Psoas muscle (tissue), 8 donors: ENCODE results near the gene COL9A3. TPM values are rescaled to one million over a fixed set of nuclear protein-coding genes. Genes with fewer than 3 reads are reported as not detected.

Source experiments
- ATAC-seq, 4 donors: fragments of 200-7000 bp; cut with Tn5 transposase; one replicate each; pipeline ENCODE4 v1.9.1; 2020; ENCODE audit warnings: moderate library complexity in 3 of 4, mild to moderate bottlenecking in 2 of 4
- DNase-seq, 2 donors: peaks; one replicate each; pipeline ENCODE4 v3.0.0-alpha.2; 2020
- H3K27ac ChIP-seq: fragments of 200-600 bp; one replicate; pipeline ENCODE4 v1.8.0; 2022
- H3K27me3 ChIP-seq, 3 donors: fragments of 200-600 bp in 1 of 3; one replicate each; pipeline versions ENCODE4 v1.6.1 to v1.8.0; 2013 to 2022; ENCODE audit warnings: low read length in 2 of 3, mild to moderate bottlenecking in 2 of 3, moderate library complexity in 1 of 3; ENCODE audit not compliant: insufficient read depth in 3 of 3
- H3K36me3 ChIP-seq, 2 donors: fragments of 200-600 bp in 1 of 2; one replicate each; pipeline versions ENCODE4 v1.6.1 to v1.8.0; 2013 to 2022; ENCODE audit warnings: low read depth in 1 of 2, mild to moderate bottlenecking in 1 of 2, moderate library complexity in 1 of 2; ENCODE audit not compliant: insufficient read depth in 1 of 2
- H3K4me1 ChIP-seq: fragments of 200-600 bp; one replicate; pipeline ENCODE4 v1.8.0; 2022
- H3K4me3 ChIP-seq: fragments of 200-600 bp; one replicate; pipeline ENCODE4 v1.8.0; 2022; ENCODE audit warnings: mild to moderate bottlenecking
- H3K9me3 ChIP-seq: fragments of 200-600 bp; one replicate; pipeline ENCODE4 v1.8.0; 2022
- CTCF ChIP-seq: fragments of 200-600 bp; IDR thresholded peaks from one replicate; pipeline ENCODE4 v1.8.0; 2022; ENCODE audit warnings: antibody characterized with exemption
- WGBS, 3 donors: extraction: QIAGEN DNeasy Blood & Tissue Kit; methylation state at CpG; one replicate each; pipeline versions ENCODE4 v1.1.6 to v1.1.7; 2013; 5-methylcytosine and 5-hydroxymethylcytosine counted together
- intact Hi-C, 2 donors: fragments of 100-400 bp; cut with DNase I; formaldehyde crosslinking; loops; one replicate each; pipeline versions ENCODE4 v1.11.0 to v1.14.2; 2022
- polyA plus RNA-seq, 3 donors: library from polyadenylated mRNA; stranded (reverse); fragments of 200-250 nt; gene quantifications; one replicate each; pipeline ENCODE4 v1.2.3, GENCODE V29; 2013
- total RNA-seq, 4 donors: library from RNA; stranded (reverse); fragmentation: NEBNext Ultra II Directional in 2 of 4; extraction: Animal tissue kit (Norgen Biotek cat#: 25700) in 2 of 4; gene quantifications; one replicate each; pipeline versions ENCODE4 v1.2.1 to v1.2.4, GENCODE V29; 2021 to 2023
- donor health status: healthy with polysubstance abuse.
- donor health status: DM: no; HTN: no; CAD: no; lungs with moderate emphysema.
- donor health status: Bipolar disorder and iron deficiency.
- donor health status: healthy.
- donor health status: DM: yes; HTN: yes; CAD: no.
- donor health status: DM: no; HTN: no; CAD: no.
- donor health status: DM: no; HTN: no; CAD: no.
- donor health status: DM: yes; HTN: yes; CAD: no.

COL9A3 gene
- total and polyA plus RNA-seq, 7 donors: 0.27 to 0.86 (median 0.59) TPM; not detected in 1

- H3K27me3 ChIP-seq: peaks cover 0 to 31% (median 3%) of the 10 kb centered on the region in 3 donors
- no peak for DNase-seq
- intact Hi-C loops: no loop called here
- WGBS, 3 donors: 87 to 95% (median 92%) methylated on average over 9 of the region's 9 CpGs
- H3K4me3 ChIP-seq: no peak overlapping the region
- peaks cover 6% of the 10 kb centered on the region for H3K4me1 ChIP-seq
- ATAC-seq: no peak
- H3K27ac ChIP-seq: no peak overlapping the region
- no peaks in the 10 kb centered on the region for H3K9me3 ChIP-seq
- no peak for TF ChIP-seq CTCF
- no peaks in the 10 kb centered on the region for H3K36me3 ChIP-seq
Measured at GRCh38 chr20:62778058-62778457, 38.8 kb upstream of the COL9A3 start.

GRCh38 chr20:62778601-62779416 lies 38.0 kb upstream of the COL9A3 start:
- no peak overlapping the region for H3K4me3 ChIP-seq
- intact Hi-C loops: no loop called here
- no peaks in the 10 kb centered on the region for H3K9me3 ChIP-seq
- no peaks in the 10 kb centered on the region for H3K36me3 ChIP-seq
- H3K27me3 ChIP-seq: peaks cover 0 to 25% (median 3%) of the 10 kb centered on the region in 3 donors
- DNase-seq (no peak), ATAC-seq (no peak)
- 79 to 81% (median 80%) methylated on average over 23 to 24 of the region's 24 CpGs for WGBS, 3 donors
- H3K27ac ChIP-seq: no peak overlapping the region
- no peak for TF ChIP-seq CTCF
- peaks cover 10% of the 10 kb centered on the region for H3K4me1 ChIP-seq

GRCh38 chr20:62779417-62779685 lies 37.5 kb upstream of the COL9A3 start:
- TF ChIP-seq CTCF: no peak
- 89 to 94% (median 90%) methylated on average over 7 of the region's 7 CpGs for WGBS, 3 donors

GRCh38 chr20:62780204-62780603 lies 36.6 kb upstream of the COL9A3 start:
- H3K9me3 ChIP-seq: no peaks in the 10 kb centered on the region
- no peak overlapping the region for H3K4me3 ChIP-seq
- no peak for TF ChIP-seq CTCF
- ATAC-seq (no peak), DNase-seq (no peak)
- intact Hi-C loops: no loop called here
- peaks cover 0 to 22% (median 3%) of the 10 kb centered on the region in 3 donors for H3K27me3 ChIP-seq
- no peaks in the 10 kb centered on the region for H3K36me3 ChIP-seq
- no peak overlapping the region for H3K27ac ChIP-seq
- H3K4me1 ChIP-seq: peaks cover 10% of the 10 kb centered on the region
- 64 to 72% (median 69%) methylated on average over 20 of the region's 20 CpGs for whole genome bisulfite sequencing, 3 donors

More at GRCh38 chr20:62779417-62779685, 37.5 kb upstream of the COL9A3 start:
- Histone ChIP-seq H3K36me3 (no peaks in the 10 kb centered on the region), H3K4me1 (peaks cover 10% of the 10 kb centered on the region), H3K4me3 (no peak overlapping the region), H3K27me3 (peaks cover 0 to 23% (median 3%) of the 10 kb centered on the region in 3 donors), H3K27ac (no peak overlapping the region), H3K9me3 (no peaks in the 10 kb centered on the region)
- no peak for ATAC-seq
- intact Hi-C loops: no loop called here
- DNase-seq: no peak

- ATAC-seq: no peak
- intact Hi-C loops: no loop called here
- WGBS, 3 donors: 82 to 83% (median 83%) methylated on average over 17 of the region's 17 CpGs
Measured at GRCh38 chr20:62780696-62781095, 36.2 kb upstream of the COL9A3 start.

More at GRCh38 chr20:62780696-62781095, 36.2 kb upstream of the COL9A3 start:
- Histone ChIP-seq H3K4me1 (peaks cover 10% of the 10 kb centered on the region), H3K9me3 (no peaks in the 10 kb centered on the region), H3K27ac (no peak overlapping the region), H3K27me3 (peaks cover 0 to 17% (median 3%) of the 10 kb centered on the region in 3 donors), H3K36me3 (no peaks in the 10 kb centered on the region), H3K4me3 (no peak overlapping the region)
- no peak for DNase-seq
- no peak for TF ChIP-seq CTCF
